Neural progenitor cell (in vitro differentiated cells): ENCODE results near the gene NECTIN3. TPM values are rescaled to one million over a fixed set of nuclear protein-coding genes. Genes with fewer than 3 reads are reported as not detected.
A peak's percentile ranks its signal among the peaks of the same experiment; 100 is the strongest.

ENCODE experiments used
- DNase-seq: peaks from one replicate; pipeline ENCODE4 v3.0.0-alpha.2; 2016; ENCODE audit warnings: low spot score
- H2AFZ ChIP-seq: fragments of 200-600 bp; sonication (generic); replicated peaks from 2 replicates; pipeline ENCODE4 v1.6.1; 2016; ENCODE audit warnings: antibody characterized with exemption
- H3F3A ChIP-seq: fragments of 200-600 bp; sonication (generic); 2 replicates; pipeline ENCODE4 v1.6.1; 2016; ENCODE audit warnings: antibody characterized with exemption, low read depth
- H3K27ac ChIP-seq: fragments of 200-600 bp; sonication (generic); 2 replicates; pipeline ENCODE4 v1.5.1; 2016; ENCODE audit warnings: mild to moderate bottlenecking
- H3K27me3 ChIP-seq: fragments of 200-600 bp; sonication (generic); 2 replicates; pipeline ENCODE4 v1.6.1; 2016; ENCODE audit warnings: mild to moderate bottlenecking, moderate library complexity
- H3K36me3 ChIP-seq: fragments of 200-600 bp; sonication (generic); 2 replicates; pipeline ENCODE4 v1.5.1; 2016
- H3K4me1 ChIP-seq: fragments of 200-600 bp; sonication (generic); 2 replicates; pipeline ENCODE4 v1.6.1; 2016; ENCODE audit warnings: mixed run types
- H3K4me2 ChIP-seq: fragments of 200-600 bp; sonication (generic); 2 replicates; pipeline ENCODE4 v1.6.1; 2016
- H3K4me3 ChIP-seq: fragments of 200-600 bp; sonication (generic); 2 replicates; pipeline ENCODE4 v1.5.1; 2016
- H3K79me2 ChIP-seq: fragments of 200-600 bp; sonication (generic); 2 replicates; pipeline ENCODE4 v1.6.1; 2016; ENCODE audit warnings: low read depth
- H3K9ac ChIP-seq: fragments of 200-600 bp; sonication (generic); 2 replicates; pipeline ENCODE4 v1.6.1; 2016
- H3K9me3 ChIP-seq: fragments of 200-600 bp; sonication (generic); 2 replicates; pipeline ENCODE4 v1.5.1; 2016; ENCODE audit warnings: low read depth
- H4K20me1 ChIP-seq: fragments of 200-600 bp; sonication (generic); 2 replicates; pipeline ENCODE4 v1.6.1; 2016; ENCODE audit warnings: low read depth
- H3K27ac Mint-ChIP-seq: 3 replicates; pipeline ENCODE4 v1.8.0; 2021; ENCODE audit warnings: mixed read lengths
- H3K27me3 Mint-ChIP-seq: 2 replicates; pipeline ENCODE4 v1.8.0; 2022; ENCODE audit warnings: low read depth, mild to moderate bottlenecking, inconsistent platforms, moderate library complexity, mixed read lengths; ENCODE audit not compliant: insufficient read depth
- H3K36me3 Mint-ChIP-seq: 3 replicates; pipeline ENCODE4 v1.8.0; 2021; ENCODE audit warnings: mixed read lengths
- H3K4me1 Mint-ChIP-seq: 3 replicates; pipeline ENCODE4 v1.8.0; 2021; ENCODE audit warnings: mixed read lengths
- H3K4me3 Mint-ChIP-seq: 3 replicates; pipeline ENCODE4 v1.8.0; 2021; ENCODE audit warnings: mild to moderate bottlenecking, moderate library complexity, mixed read lengths
- H3K9me3 Mint-ChIP-seq: 3 replicates; pipeline ENCODE4 v1.8.0; 2020; ENCODE audit warnings: mixed read lengths
- EZH2 ChIP-seq: fragments of 200-600 bp; sonication (generic); IDR thresholded peaks from 2 replicates; pipeline ENCODE4 v1.6.1; 2017; ENCODE audit warnings: antibody characterized with exemption, mild to moderate bottlenecking, moderate library complexity
- EZH2phosphoT487 ChIP-seq: fragments of 200-600 bp; sonication (generic); IDR thresholded peaks from 2 replicates; pipeline ENCODE4 v1.6.1; 2017; ENCODE audit warnings: antibody characterized with exemption
- total RNA-seq: library from RNA; depleted of rRNA; stranded (reverse); fragments of >200 nt; gene quantifications from 2 replicates; pipeline ENCODE4 v1.2.3, GENCODE V29; 2015; ENCODE audit warnings: low replicate concordance
- TF ChIP-seq, protein P1 (sequence below): fragments of 200-600 bp; sonication (generic); IDR thresholded peaks from 2 replicates; pipeline ENCODE4 v1.5.1; 2017; ENCODE audit warnings: antibody characterized with exemption, mild to moderate bottlenecking

NECTIN3 gene
- total RNA-seq, 1 donor from 2014 or later = 71.5 TPM

- H3K4me3 Mint-ChIP-seq = no peak overlapping the region
- Histone ChIP-seq H3K27me3 (no peaks in the 10 kb centered on the region), H3K4me2 (no peak overlapping the region), H4K20me1 (no peaks in the 10 kb centered on the region), H3K9ac (no peak overlapping the region), H3F3A (no peaks in the 10 kb centered on the region), H3K79me2 (no peaks in the 10 kb centered on the region), H3K4me1 (peaks cover 21% of the 10 kb centered on the region), H3K4me3 (no peak overlapping the region), H3K36me3 (no peaks in the 10 kb centered on the region), H2AFZ (no peak overlapping the region), H3K27ac (no peak overlapping the region), H3K9me3 (no peaks in the 10 kb centered on the region)
- no peak overlapping the region for H3K27ac Mint-ChIP-seq
- peaks cover 17% of the 10 kb centered on the region for H3K4me1 Mint-ChIP-seq
- H3K36me3 Mint-ChIP-seq = peaks cover 5% of the 10 kb centered on the region
- TF ChIP-seq EZH2phosphoT487 (no peak), EZH2 (no peak)
- TF ChIP-seq, protein P1, sequence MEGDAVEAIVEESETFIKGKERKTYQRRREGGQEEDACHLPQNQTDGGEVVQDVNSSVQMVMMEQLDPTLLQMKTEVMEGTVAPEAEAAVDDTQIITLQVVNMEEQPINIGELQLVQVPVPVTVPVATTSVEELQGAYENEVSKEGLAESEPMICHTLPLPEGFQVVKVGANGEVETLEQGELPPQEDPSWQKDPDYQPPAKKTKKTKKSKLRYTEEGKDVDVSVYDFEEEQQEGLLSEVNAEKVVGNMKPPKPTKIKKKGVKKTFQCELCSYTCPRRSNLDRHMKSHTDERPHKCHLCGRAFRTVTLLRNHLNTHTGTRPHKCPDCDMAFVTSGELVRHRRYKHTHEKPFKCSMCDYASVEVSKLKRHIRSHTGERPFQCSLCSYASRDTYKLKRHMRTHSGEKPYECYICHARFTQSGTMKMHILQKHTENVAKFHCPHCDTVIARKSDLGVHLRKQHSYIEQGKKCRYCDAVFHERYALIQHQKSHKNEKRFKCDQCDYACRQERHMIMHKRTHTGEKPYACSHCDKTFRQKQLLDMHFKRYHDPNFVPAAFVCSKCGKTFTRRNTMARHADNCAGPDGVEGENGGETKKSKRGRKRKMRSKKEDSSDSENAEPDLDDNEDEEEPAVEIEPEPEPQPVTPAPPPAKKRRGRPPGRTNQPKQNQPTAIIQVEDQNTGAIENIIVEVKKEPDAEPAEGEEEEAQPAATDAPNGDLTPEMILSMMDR = no peak
- no peak for DNase-seq
- peaks cover 7% of the 10 kb centered on the region for H3K9me3 Mint-ChIP-seq
- H3K27me3 Mint-ChIP-seq = peaks cover 2% of the 10 kb centered on the region
Observed at GRCh38 chr3:111051354-111051753, 20.3 kb upstream of the NECTIN3 start.

GRCh38 chr3:111068574-111068973 is 3.0 kb upstream of the NECTIN3 start:
- Mint-ChIP-seq H3K36me3 (peaks cover 7% of the 10 kb centered on the region), H3K27ac (no peak overlapping the region), H3K27me3 (no peaks in the 10 kb centered on the region), H3K9me3 (peaks cover 3% of the 10 kb centered on the region), H3K4me1 (peaks cover 20% of the 10 kb centered on the region), H3K4me3 (no peak overlapping the region)
- Histone ChIP-seq H3K4me2 (peak overlapping the region; percentile 91), H3K27ac (no peak overlapping the region), H3F3A (peaks cover 23% of the 10 kb centered on the region), H4K20me1 (peaks cover 12% of the 10 kb centered on the region), H2AFZ (no peak overlapping the region), H3K4me3 (no peak overlapping the region), H3K27me3 (no peaks in the 10 kb centered on the region), H3K4me1 (peaks cover 23% of the 10 kb centered on the region), H3K9me3 (no peaks in the 10 kb centered on the region), H3K9ac (no peak overlapping the region), H3K79me2 (peaks cover 40% of the 10 kb centered on the region), H3K36me3 (no peaks in the 10 kb centered on the region)
- DNase-seq = peak; percentile 11
- no peak for TF ChIP-seq EZH2phosphoT487
- TF ChIP-seq, protein P1 = no peak
- TF ChIP-seq EZH2 = no peak

- Histone ChIP-seq H4K20me1 (peaks cover 28% of the 10 kb centered on the region), H3K4me1 (peaks cover 38% of the 10 kb centered on the region), H3K4me3 (peak overlapping the region; percentile 87), H3K27me3 (no peaks in the 10 kb centered on the region), H2AFZ (peak overlapping the region; percentile 94), H3K27ac (no peak overlapping the region), H3K79me2 (peaks cover 56% of the 10 kb centered on the region), H3K36me3 (no peaks in the 10 kb centered on the region), H3K9me3 (no peaks in the 10 kb centered on the region), H3F3A (peaks cover 22% of the 10 kb centered on the region), H3K4me2 (peak overlapping the region; percentile 91), H3K9ac (peak overlapping the region; percentile 84)
- TF ChIP-seq EZH2 (no peak), EZH2phosphoT487 (no peak)
- TF ChIP-seq, protein P1 = no peak
- peak overlapping the region; percentile 97 for H3K27ac Mint-ChIP-seq
- H3K27me3 Mint-ChIP-seq = no peaks in the 10 kb centered on the region
- peak; percentile 32 for DNase-seq
- H3K36me3 Mint-ChIP-seq = peaks cover 7% of the 10 kb centered on the region
- peaks cover 3% of the 10 kb centered on the region for H3K9me3 Mint-ChIP-seq
- peaks cover 34% of the 10 kb centered on the region for H3K4me1 Mint-ChIP-seq
- peak overlapping the region; percentile 99 for H3K4me3 Mint-ChIP-seq
Observed at GRCh38 chr3:111069974-111070771, 1.4 kb upstream of the NECTIN3 start.
